ENCODE data around the gene TENM3. TPM values are rescaled to one million over a fixed set of nuclear protein-coding genes. Genes with fewer than 3 reads are reported as not detected.

Gene TENM3
- total RNA-seq, 1 donor from 2014 or later = not detected

DNA sequence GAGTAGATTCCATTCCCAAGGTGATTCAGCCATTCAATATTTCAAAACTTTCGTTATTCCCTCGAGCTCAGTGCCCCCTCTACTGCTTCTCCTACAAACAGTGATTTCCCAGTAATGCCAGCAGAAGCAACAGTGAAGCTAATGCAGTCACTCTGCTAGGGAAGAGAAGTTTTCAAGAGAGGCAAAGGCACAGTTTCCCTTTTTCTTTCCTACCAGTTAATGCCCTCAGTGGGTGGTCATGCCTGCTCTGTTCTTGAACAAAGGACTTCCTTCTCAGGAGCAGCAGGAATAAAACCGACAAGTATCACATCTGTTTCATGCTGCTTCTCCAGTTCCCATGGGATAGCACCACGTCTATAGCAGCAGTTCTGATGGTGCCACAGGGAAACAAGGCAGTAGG lies 317.2 kb downstream of the TENM3 start:
- Mint-ChIP-seq H3K4me3 (no peak overlapping the region), H3K27ac (no peak overlapping the region), H3K36me3 (ENCODE audit: low read depth) (no peaks in the 10 kb centered on the region), H3K4me1 (no peaks in the 10 kb centered on the region), H3K27me3 (peaks cover 6% of the 10 kb centered on the region), H3K9me3 (no peaks in the 10 kb centered on the region)
- DNase-seq (no peak), ATAC-seq (ENCODE audit: low read depth) (no peak)
- TF ChIP-seq, protein P1, sequence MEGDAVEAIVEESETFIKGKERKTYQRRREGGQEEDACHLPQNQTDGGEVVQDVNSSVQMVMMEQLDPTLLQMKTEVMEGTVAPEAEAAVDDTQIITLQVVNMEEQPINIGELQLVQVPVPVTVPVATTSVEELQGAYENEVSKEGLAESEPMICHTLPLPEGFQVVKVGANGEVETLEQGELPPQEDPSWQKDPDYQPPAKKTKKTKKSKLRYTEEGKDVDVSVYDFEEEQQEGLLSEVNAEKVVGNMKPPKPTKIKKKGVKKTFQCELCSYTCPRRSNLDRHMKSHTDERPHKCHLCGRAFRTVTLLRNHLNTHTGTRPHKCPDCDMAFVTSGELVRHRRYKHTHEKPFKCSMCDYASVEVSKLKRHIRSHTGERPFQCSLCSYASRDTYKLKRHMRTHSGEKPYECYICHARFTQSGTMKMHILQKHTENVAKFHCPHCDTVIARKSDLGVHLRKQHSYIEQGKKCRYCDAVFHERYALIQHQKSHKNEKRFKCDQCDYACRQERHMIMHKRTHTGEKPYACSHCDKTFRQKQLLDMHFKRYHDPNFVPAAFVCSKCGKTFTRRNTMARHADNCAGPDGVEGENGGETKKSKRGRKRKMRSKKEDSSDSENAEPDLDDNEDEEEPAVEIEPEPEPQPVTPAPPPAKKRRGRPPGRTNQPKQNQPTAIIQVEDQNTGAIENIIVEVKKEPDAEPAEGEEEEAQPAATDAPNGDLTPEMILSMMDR (IDR thresholded peaks at IDR 0.05) = no peak
- CTCF ChIA-PET = no interaction called here
- intact Hi-C loops (cut with micrococcal nuclease) = no loop called here
- POLR2A ChIA-PET = no interaction called here

DNA sequence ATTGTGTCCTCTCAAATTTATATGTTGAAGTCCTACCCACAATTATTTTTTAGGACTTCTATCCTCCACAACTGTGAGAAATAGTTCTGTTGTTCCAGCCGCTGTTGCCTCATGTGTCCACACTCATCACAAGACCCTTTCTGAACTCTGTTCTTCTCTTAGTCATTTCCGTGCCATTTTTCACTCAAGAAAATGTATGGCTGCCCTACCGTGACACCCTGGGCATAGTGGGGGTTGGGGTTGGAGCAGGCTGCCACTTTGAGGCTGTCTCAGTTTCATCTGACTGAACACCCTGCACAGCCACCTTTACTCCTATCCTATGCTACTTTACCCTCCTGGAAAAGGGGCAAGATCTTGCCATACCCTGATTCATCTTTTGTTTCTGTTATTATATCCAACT lies 319.1 kb downstream of the TENM3 start:
- TF ChIP-seq, protein P1 (IDR thresholded peaks at IDR 0.05) = no peak
- Mint-ChIP-seq H3K4me3 (no peak overlapping the region), H3K36me3 (ENCODE audit: low read depth) (no peaks in the 10 kb centered on the region), H3K27ac (no peak overlapping the region), H3K27me3 (peaks cover 6% of the 10 kb centered on the region), H3K4me1 (no peaks in the 10 kb centered on the region), H3K9me3 (no peaks in the 10 kb centered on the region)
- ChIA-PET CTCF (no interaction called here), POLR2A (no interaction called here)
- intact Hi-C loops (cut with micrococcal nuclease) = no loop called here
- DNase-seq = no peak
- no peak for ATAC-seq (ENCODE audit: low read depth)

DNA sequence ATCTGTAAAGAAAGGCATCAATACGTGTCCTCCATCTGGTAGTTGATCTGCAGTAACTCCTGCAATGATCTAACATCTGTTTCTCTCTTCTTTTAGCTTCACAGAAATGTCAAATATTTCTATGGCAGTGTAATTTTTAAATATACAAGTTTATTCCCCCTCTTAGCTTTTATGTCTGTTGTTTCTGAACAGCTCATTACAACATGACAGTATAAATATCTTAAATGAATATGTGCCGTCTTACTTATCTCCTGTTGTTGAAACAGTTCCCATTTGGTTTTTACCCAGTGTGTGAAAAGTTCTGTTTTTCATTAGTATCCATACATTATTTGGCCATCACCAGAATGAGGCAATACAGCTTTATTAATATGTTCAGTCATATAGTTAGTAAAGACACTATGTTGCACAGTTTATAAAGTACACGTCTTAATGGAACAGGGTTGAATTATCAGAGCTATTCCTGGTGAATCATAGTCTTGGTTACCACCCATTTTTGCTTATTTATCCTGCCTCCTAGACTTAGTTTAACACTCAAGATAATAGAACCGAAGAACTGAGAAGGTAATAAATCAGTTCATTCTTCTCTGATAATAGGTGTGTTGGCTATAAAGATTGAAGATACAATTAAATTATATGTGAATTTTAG lies 321.6 kb downstream of the TENM3 start:
- no peaks in the 10 kb centered on the region for H3K9me3 Mint-ChIP-seq
- DNase-seq = no peak
- intact Hi-C loops (cut with micrococcal nuclease) = no loop called here
- ChIA-PET POLR2A (no interaction called here), CTCF (no interaction called here)
- no peaks in the 10 kb centered on the region for H3K36me3 Mint-ChIP-seq (ENCODE audit: low read depth)
- no peak overlapping the region for H3K4me3 Mint-ChIP-seq
- no peaks in the 10 kb centered on the region for H3K4me1 Mint-ChIP-seq
- no peak for ATAC-seq (ENCODE audit: low read depth)
- peaks cover 6% of the 10 kb centered on the region for H3K27me3 Mint-ChIP-seq
- no peak overlapping the region for H3K27ac Mint-ChIP-seq
- TF ChIP-seq, protein P1 (IDR thresholded peaks at IDR 0.05) = no peak

DNA sequence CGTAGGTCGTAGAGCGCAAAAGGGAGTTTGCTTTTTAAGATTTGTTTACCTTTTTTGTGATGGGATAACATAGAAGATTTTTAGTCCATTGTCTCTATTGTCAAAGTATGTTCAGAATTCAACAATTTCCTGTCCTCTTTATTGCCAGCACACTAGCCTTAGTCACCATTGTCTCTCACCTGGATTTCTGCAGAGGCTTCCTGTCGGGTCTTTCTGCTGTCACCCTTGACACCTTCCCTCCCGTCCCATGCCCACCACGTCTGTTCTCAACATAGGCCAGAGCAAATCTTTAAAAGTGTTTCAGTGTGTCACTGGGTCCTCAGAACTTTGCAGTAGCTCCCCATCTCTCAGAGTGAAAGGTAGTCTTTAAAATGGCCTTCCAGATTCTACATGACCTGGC lies 323.9 kb downstream of the TENM3 start:
- Mint-ChIP-seq H3K27ac (no peak overlapping the region), H3K4me3 (no peak overlapping the region), H3K4me1 (no peaks in the 10 kb centered on the region), H3K9me3 (no peaks in the 10 kb centered on the region), H3K27me3 (peaks cover 1% of the 10 kb centered on the region), H3K36me3 (ENCODE audit: low read depth) (no peaks in the 10 kb centered on the region)
- ATAC-seq (ENCODE audit: low read depth) = no peak
- intact Hi-C loops (cut with micrococcal nuclease) = no loop called here
- POLR2A ChIA-PET = no interaction called here
- DNase-seq = no peak
- CTCF ChIA-PET = no interaction called here
- TF ChIP-seq, protein P1 (IDR thresholded peaks at IDR 0.05) = no peak

DNA sequence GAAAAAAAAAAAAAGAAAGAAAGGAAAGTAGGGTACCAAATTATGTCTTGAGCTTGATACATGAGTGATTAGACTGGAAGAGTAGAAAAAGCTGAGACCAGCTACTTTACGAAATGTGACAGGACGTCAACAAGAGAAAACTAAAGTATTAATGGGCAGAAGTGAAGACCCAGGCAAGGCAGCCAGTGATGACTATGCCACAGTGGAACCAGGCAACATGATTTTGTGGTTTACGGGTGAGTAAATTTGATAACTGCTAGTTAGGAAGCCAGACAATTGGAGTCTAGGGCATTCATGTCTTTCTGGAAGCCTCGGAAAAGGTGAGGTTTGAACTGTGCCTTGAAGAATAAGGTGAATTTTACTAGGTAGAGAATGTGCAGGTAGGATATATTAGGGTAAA lies 326.4 kb downstream of the TENM3 start:
- H3K4me3 Mint-ChIP-seq = no peak overlapping the region
- TF ChIP-seq, protein P1 (IDR thresholded peaks at IDR 0.05) = no peak
- ChIA-PET CTCF (no interaction called here), POLR2A (no interaction called here)
- no peaks in the 10 kb centered on the region for H3K36me3 Mint-ChIP-seq (ENCODE audit: low read depth)
- DNase-seq (no peak), ATAC-seq (ENCODE audit: low read depth) (no peak)
- intact Hi-C loops (cut with micrococcal nuclease) = no loop called here
- no peaks in the 10 kb centered on the region for H3K27me3 Mint-ChIP-seq
- no peaks in the 10 kb centered on the region for H3K9me3 Mint-ChIP-seq
- H3K4me1 Mint-ChIP-seq = no peaks in the 10 kb centered on the region
- H3K27ac Mint-ChIP-seq = no peak overlapping the region
